Osteoblast (primary cell): ENCODE data around the gene ITGB4. TPM values are rescaled to one million over a fixed set of nuclear protein-coding genes. Genes with fewer than 3 reads are reported as not detected.
A peak's percentile ranks its signal among the peaks of the same experiment; 100 is the strongest.

Experiments
- DNase-seq: peaks from one replicate; pipeline ENCODE4 v3.0.0; 2011; ENCODE audit warnings: low spot score, mixed read lengths; ENCODE audit not compliant: insufficient read length; ENCODE audit errors: missing footprints
- H2AFZ ChIP-seq: 2 replicates; pipeline ENCODE4 v1.6.0; 2011; ENCODE audit warnings: mild to moderate bottlenecking, low read length
- H3K27ac ChIP-seq: 2 replicates; pipeline ENCODE4 v1.5.1; 2011; ENCODE audit warnings: mild to moderate bottlenecking, low read depth, low read length, moderate library complexity
- H3K27me3 ChIP-seq: 2 replicates; pipeline ENCODE4 v1.6.0; 2012; ENCODE audit warnings: mild to moderate bottlenecking, control low read depth, inconsistent platforms, low read length, moderate library complexity; ENCODE audit not compliant: insufficient read depth
- H3K36me3 ChIP-seq: 2 replicates; pipeline ENCODE4 v1.5.1; 2011; ENCODE audit warnings: mild to moderate bottlenecking, low read length, control low read depth, moderate library complexity; ENCODE audit not compliant: insufficient read depth
- H3K4me1 ChIP-seq: 2 replicates; pipeline ENCODE4 v1.5.1; 2011; ENCODE audit warnings: mild to moderate bottlenecking, low read length, control low read depth, moderate library complexity; ENCODE audit not compliant: insufficient read depth
- H3K4me2 ChIP-seq: 2 replicates; pipeline ENCODE4 v1.6.0; 2011; ENCODE audit warnings: mild to moderate bottlenecking, low read length; ENCODE audit not compliant: insufficient read depth
- H3K4me3 ChIP-seq: fragments of 200-600 bp; sonication (generic); 3 replicates; pipeline ENCODE4 v1.5.1; 2012; ENCODE audit warnings: mild to moderate bottlenecking, low read length, inconsistent platforms; ENCODE audit not compliant: insufficient read depth
- H3K79me2 ChIP-seq: 2 replicates; pipeline ENCODE4 v1.6.0; 2012; ENCODE audit warnings: mild to moderate bottlenecking, low read length, control low read depth, inconsistent platforms; ENCODE audit not compliant: insufficient read depth
- H3K9me3 ChIP-seq: 2 replicates; pipeline ENCODE4 v1.5.1; 2011; ENCODE audit warnings: low read depth, low read length, control low read depth
- H4K20me1 ChIP-seq: 2 replicates; pipeline ENCODE4 v1.6.0; 2012; ENCODE audit warnings: mild to moderate bottlenecking, low read length, control low read depth; ENCODE audit not compliant: insufficient read depth
- total RNA-seq: library from RNA; depleted of rRNA; stranded (reverse); fragments of >200 nt; gene quantifications from 2 replicates; pipeline ENCODE4 v1.2.3, GENCODE V29; 2012
- TF ChIP-seq, protein P1 (sequence below): IDR thresholded peaks from 2 replicates; pipeline ENCODE4 v1.5.1; 2011; ENCODE audit warnings: mild to moderate bottlenecking, low read depth, low read length, moderate library complexity; ENCODE audit errors: extremely low read depth

The ITGB4 gene
- total RNA-seq, 1 donor: 0.36 TPM

DNA sequence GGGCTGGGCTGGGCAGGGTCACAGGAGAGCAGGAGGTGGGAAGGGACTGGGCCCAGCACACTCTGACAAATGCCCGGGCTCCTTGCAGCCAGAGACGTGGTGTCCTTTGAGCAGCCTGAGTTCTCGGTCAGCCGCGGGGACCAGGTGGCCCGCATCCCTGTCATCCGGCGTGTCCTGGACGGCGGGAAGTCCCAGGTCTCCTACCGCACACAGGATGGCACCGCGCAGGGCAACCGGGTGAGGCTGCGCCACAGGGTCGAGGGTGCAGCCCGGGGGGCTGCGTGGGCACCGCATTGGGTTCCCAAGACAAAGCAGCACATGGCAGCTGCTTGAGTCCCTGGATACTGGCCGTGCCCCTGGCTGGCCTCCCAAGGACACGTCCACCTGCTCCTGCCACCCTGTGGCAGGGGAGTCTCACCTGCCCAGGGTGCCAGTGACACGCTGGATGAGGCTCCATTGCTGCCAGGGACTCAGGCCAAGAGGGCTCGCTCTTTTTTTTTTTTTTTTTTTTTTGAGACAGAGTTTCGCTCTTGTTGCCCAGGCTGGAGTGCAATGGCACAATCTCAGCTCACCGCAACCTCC is 22.5 kb downstream of the ITGB4 start:
- Histone ChIP-seq H4K20me1 (no peaks in the 10 kb centered on the region), H3K27ac (no peak overlapping the region), H2AFZ (no peak overlapping the region), H3K79me2 (no peaks in the 10 kb centered on the region), H3K36me3 (no peaks in the 10 kb centered on the region), H3K9me3 (no peaks in the 10 kb centered on the region), H3K4me3 (no peak overlapping the region), H3K27me3 (no peaks in the 10 kb centered on the region), H3K4me2 (no peak overlapping the region), H3K4me1 (peaks cover 3% of the 10 kb centered on the region)
- TF ChIP-seq, protein P1, sequence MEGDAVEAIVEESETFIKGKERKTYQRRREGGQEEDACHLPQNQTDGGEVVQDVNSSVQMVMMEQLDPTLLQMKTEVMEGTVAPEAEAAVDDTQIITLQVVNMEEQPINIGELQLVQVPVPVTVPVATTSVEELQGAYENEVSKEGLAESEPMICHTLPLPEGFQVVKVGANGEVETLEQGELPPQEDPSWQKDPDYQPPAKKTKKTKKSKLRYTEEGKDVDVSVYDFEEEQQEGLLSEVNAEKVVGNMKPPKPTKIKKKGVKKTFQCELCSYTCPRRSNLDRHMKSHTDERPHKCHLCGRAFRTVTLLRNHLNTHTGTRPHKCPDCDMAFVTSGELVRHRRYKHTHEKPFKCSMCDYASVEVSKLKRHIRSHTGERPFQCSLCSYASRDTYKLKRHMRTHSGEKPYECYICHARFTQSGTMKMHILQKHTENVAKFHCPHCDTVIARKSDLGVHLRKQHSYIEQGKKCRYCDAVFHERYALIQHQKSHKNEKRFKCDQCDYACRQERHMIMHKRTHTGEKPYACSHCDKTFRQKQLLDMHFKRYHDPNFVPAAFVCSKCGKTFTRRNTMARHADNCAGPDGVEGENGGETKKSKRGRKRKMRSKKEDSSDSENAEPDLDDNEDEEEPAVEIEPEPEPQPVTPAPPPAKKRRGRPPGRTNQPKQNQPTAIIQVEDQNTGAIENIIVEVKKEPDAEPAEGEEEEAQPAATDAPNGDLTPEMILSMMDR: no peak
- DNase-seq: no peak

DNA sequence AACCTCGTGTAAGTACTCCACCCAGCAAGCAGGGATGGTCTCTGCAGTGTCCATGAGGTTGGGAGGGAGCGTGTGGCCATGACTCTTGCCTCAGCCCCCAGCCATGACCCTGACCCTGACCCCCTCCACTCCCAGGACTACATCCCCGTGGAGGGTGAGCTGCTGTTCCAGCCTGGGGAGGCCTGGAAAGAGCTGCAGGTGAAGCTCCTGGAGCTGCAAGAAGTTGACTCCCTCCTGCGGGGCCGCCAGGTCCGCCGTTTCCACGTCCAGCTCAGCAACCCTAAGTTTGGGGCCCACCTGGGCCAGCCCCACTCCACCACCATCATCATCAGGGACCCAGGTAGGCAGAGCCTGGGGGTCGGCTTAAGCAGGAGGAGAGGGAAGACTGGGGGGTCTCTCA is 27.4 kb downstream of the ITGB4 start:
- DNase-seq: peak; percentile 21
- no peaks in the 10 kb centered on the region for H3K36me3 ChIP-seq
- no peaks in the 10 kb centered on the region for H3K79me2 ChIP-seq
- TF ChIP-seq, protein P1: no peak
- no peak overlapping the region for H2AFZ ChIP-seq
- H3K4me3 ChIP-seq: no peak overlapping the region
- no peak overlapping the region for H3K4me2 ChIP-seq
- H4K20me1 ChIP-seq: no peaks in the 10 kb centered on the region
- peaks cover 10% of the 10 kb centered on the region for H3K4me1 ChIP-seq
- no peak overlapping the region for H3K27ac ChIP-seq
- no peaks in the 10 kb centered on the region for H3K9me3 ChIP-seq
- H3K27me3 ChIP-seq: no peaks in the 10 kb centered on the region

DNA sequence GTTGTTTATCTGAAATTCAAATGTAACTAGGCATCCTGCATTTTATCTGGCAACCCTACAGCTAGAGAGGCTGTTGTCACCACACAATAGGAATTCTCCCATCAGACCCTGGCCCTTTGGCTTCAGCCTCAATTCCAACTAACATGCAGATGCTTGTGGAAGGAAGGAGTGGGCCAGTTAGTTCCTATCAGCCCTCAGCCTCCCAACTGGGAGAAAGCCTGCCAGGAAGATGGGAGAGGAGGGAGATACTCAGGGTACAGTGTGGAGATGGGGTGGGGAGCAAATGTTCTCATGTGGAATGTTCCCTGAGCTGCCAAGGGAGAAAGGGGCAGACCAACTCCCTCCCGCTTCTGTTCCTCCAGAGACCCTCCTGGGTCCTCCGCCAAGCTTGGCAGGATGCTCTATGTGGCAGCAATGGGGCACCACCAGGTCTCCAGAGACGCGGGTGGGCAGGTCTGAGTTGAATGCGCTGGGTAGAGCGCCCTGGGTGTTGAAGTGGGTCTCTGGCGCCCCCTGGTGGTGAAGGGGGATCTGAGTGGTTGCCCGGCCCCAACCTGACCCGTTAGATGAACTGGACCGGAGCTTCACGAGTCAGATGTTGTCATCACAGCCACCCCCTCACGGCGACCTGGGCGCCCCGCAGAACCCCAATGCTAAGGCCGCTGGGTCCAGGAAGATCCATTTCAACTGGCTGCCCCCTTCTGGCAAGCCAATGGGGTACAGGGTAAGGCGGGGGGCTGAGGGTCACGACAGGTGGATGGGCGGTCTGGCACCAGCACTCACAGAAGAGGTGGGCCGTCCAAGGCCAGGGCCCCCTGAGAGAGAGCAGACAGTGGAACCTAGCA is 28.5 kb downstream of the ITGB4 start:
- Histone ChIP-seq H3K4me3 (peak overlapping the region; percentile 8), H3K9me3 (no peaks in the 10 kb centered on the region), H3K36me3 (no peaks in the 10 kb centered on the region), H3K79me2 (no peaks in the 10 kb centered on the region), H3K4me2 (peak overlapping the region; percentile 54), H4K20me1 (no peaks in the 10 kb centered on the region), H2AFZ (peak overlapping the region; percentile 69), H3K27ac (no peak overlapping the region), H3K4me1 (peaks cover 16% of the 10 kb centered on the region), H3K27me3 (no peaks in the 10 kb centered on the region)
- TF ChIP-seq, protein P1: peak; percentile 91
- DNase-seq: peak; percentile 99
